ENCODE measurements around the gene THSD7B.
"Not testable (repeated sequence)": the region's sequence is repeated elsewhere in the genome, so short reads cannot be mapped to it uniquely, and the experiment has no call there.

THSD7B gene

GRCh38 chr2:136929531-136929930 lies 164.2 kb downstream of the THSD7B start:
- Histone ChIP-seq H3K9ac (ENCODE audit: low read depth, low read length) (no peak overlapping the region), H3K27me3 (ENCODE audit: control insufficient read depth, insufficient read depth, low read length) (no peaks in the 10 kb centered on the region), H3K4me1 (ENCODE audit: control insufficient read depth, insufficient read depth, low read length) (peaks cover 10% of the 10 kb centered on the region), H3K4me3 (ENCODE audit: low read depth, low read length) (no peak overlapping the region), H3K27ac (ENCODE audit: low read depth, low read length) (no peak overlapping the region), H3K9me3 (ENCODE audit: control insufficient read depth, insufficient read depth, low read length) (no peaks in the 10 kb centered on the region), H3K36me3 (ENCODE audit: control insufficient read depth, insufficient read depth, low read length) (no peaks in the 10 kb centered on the region)

GRCh38 chr2:136932700-136933099 lies 167.4 kb downstream of the THSD7B start:
- Histone ChIP-seq H3K27ac (ENCODE audit: low read depth, low read length) (no peak overlapping the region), H3K4me1 (ENCODE audit: control insufficient read depth, insufficient read depth, low read length) (no peaks in the 10 kb centered on the region), H3K9me3 (ENCODE audit: control insufficient read depth, insufficient read depth, low read length) (no peaks in the 10 kb centered on the region), H3K9ac (ENCODE audit: low read depth, low read length) (no peak overlapping the region), H3K4me3 (ENCODE audit: low read depth, low read length) (no peak overlapping the region), H3K36me3 (ENCODE audit: control insufficient read depth, insufficient read depth, low read length) (no peaks in the 10 kb centered on the region), H3K27me3 (ENCODE audit: control insufficient read depth, insufficient read depth, low read length) (no peaks in the 10 kb centered on the region)

- Histone ChIP-seq H3K9ac (ENCODE audit: low read depth, low read length) (no peak overlapping the region), H3K9me3 (ENCODE audit: control insufficient read depth, insufficient read depth, low read length) (no peaks in the 10 kb centered on the region), H3K4me1 (ENCODE audit: control insufficient read depth, insufficient read depth, low read length) (no peaks in the 10 kb centered on the region), H3K27ac (ENCODE audit: low read depth, low read length) (no peak overlapping the region), H3K36me3 (ENCODE audit: control insufficient read depth, insufficient read depth, low read length) (no peaks in the 10 kb centered on the region), H3K27me3 (ENCODE audit: control insufficient read depth, insufficient read depth, low read length) (no peaks in the 10 kb centered on the region), H3K4me3 (ENCODE audit: low read depth, low read length) (no peak overlapping the region)
Measured at GRCh38 chr2:136935119-136935518, 169.8 kb downstream of the THSD7B start.

GRCh38 chr2:136956050-136956449 lies 190.7 kb downstream of the THSD7B start:
- no peak overlapping the region for H3K27ac ChIP-seq (ENCODE audit: low read depth, low read length)
- H3K36me3 ChIP-seq (ENCODE audit: control insufficient read depth, insufficient read depth, low read length) = no peaks in the 10 kb centered on the region
- H3K4me3 ChIP-seq (ENCODE audit: low read depth, low read length) = no peak overlapping the region
- H3K27me3 ChIP-seq (ENCODE audit: control insufficient read depth, insufficient read depth, low read length) = no peaks in the 10 kb centered on the region
- H3K4me1 ChIP-seq (ENCODE audit: control insufficient read depth, insufficient read depth, low read length) = no peaks in the 10 kb centered on the region
- no peaks in the 10 kb centered on the region for H3K9me3 ChIP-seq (ENCODE audit: control insufficient read depth, insufficient read depth, low read length)
- H3K9ac ChIP-seq (ENCODE audit: low read depth, low read length) = no peak overlapping the region

- Histone ChIP-seq H3K9ac (ENCODE audit: low read depth, low read length) (no peak overlapping the region), H3K4me3 (ENCODE audit: low read depth, low read length) (no peak overlapping the region), H3K27me3 (ENCODE audit: control insufficient read depth, insufficient read depth, low read length) (no peaks in the 10 kb centered on the region), H3K27ac (ENCODE audit: low read depth, low read length) (no peak overlapping the region), H3K4me1 (ENCODE audit: control insufficient read depth, insufficient read depth, low read length) (no peaks in the 10 kb centered on the region), H3K9me3 (ENCODE audit: control insufficient read depth, insufficient read depth, low read length) (no peaks in the 10 kb centered on the region), H3K36me3 (ENCODE audit: control insufficient read depth, insufficient read depth, low read length) (no peaks in the 10 kb centered on the region)
Measured at GRCh38 chr2:136957044-136957443, 191.7 kb downstream of the THSD7B start.

- Histone ChIP-seq H3K27ac (ENCODE audit: low read depth, low read length) (no peak overlapping the region), H3K9ac (ENCODE audit: low read depth, low read length) (no peak overlapping the region)
Measured at GRCh38 chr2:136962105-136962725, 196.9 kb downstream of the THSD7B start.

GRCh38 chr2:136966485-136966884 lies 201.1 kb downstream of the THSD7B start:
- Histone ChIP-seq H3K9ac (ENCODE audit: low read depth, low read length) (no peak overlapping the region), H3K27ac (ENCODE audit: low read depth, low read length) (no peak overlapping the region), H3K36me3 (ENCODE audit: control insufficient read depth, insufficient read depth, low read length) (no peaks in the 10 kb centered on the region), H3K4me1 (ENCODE audit: control insufficient read depth, insufficient read depth, low read length) (no peaks in the 10 kb centered on the region), H3K9me3 (ENCODE audit: control insufficient read depth, insufficient read depth, low read length) (no peaks in the 10 kb centered on the region), H3K4me3 (ENCODE audit: low read depth, low read length) (no peak overlapping the region), H3K27me3 (ENCODE audit: control insufficient read depth, insufficient read depth, low read length) (no peaks in the 10 kb centered on the region)

More at GRCh38 chr2:136962105-136962725, 196.9 kb downstream of the THSD7B start:
- Histone ChIP-seq H3K27me3 (ENCODE audit: control insufficient read depth, insufficient read depth, low read length) (no peaks in the 10 kb centered on the region), H3K4me1 (ENCODE audit: control insufficient read depth, insufficient read depth, low read length) (no peaks in the 10 kb centered on the region), H3K36me3 (ENCODE audit: control insufficient read depth, insufficient read depth, low read length) (no peaks in the 10 kb centered on the region), H3K4me3 (ENCODE audit: low read depth, low read length) (no peak overlapping the region), H3K9me3 (ENCODE audit: control insufficient read depth, insufficient read depth, low read length) (no peaks in the 10 kb centered on the region)

- Histone ChIP-seq H3K4me3 (ENCODE audit: low read depth, low read length) (no peak overlapping the region), H3K9me3 (ENCODE audit: control insufficient read depth, insufficient read depth, low read length) (no peaks in the 10 kb centered on the region), H3K27ac (ENCODE audit: low read depth, low read length) (no peak overlapping the region), H3K36me3 (ENCODE audit: control insufficient read depth, insufficient read depth, low read length) (no peaks in the 10 kb centered on the region), H3K4me1 (ENCODE audit: control insufficient read depth, insufficient read depth, low read length) (no peaks in the 10 kb centered on the region), H3K27me3 (ENCODE audit: control insufficient read depth, insufficient read depth, low read length) (no peaks in the 10 kb centered on the region), H3K9ac (ENCODE audit: low read depth, low read length) (no peak overlapping the region)
Measured at GRCh38 chr2:136980303-136980702, 215.0 kb downstream of the THSD7B start.

GRCh38 chr2:136981689-136982088 lies 216.3 kb downstream of the THSD7B start:
- not testable (repeated sequence) for H3K4me1 ChIP-seq (ENCODE audit: control insufficient read depth, insufficient read depth, low read length); H3K9ac ChIP-seq (ENCODE audit: low read depth, low read length); H3K36me3 ChIP-seq (ENCODE audit: control insufficient read depth, insufficient read depth, low read length); H3K27me3 ChIP-seq (ENCODE audit: control insufficient read depth, insufficient read depth, low read length); H3K4me3 ChIP-seq (ENCODE audit: low read depth, low read length); H3K27ac ChIP-seq (ENCODE audit: low read depth, low read length); H3K9me3 ChIP-seq (ENCODE audit: control insufficient read depth, insufficient read depth, low read length)

- H3K4me3 ChIP-seq (ENCODE audit: low read depth, low read length) = no peak overlapping the region
- H3K4me1 ChIP-seq (ENCODE audit: control insufficient read depth, insufficient read depth, low read length) = no peaks in the 10 kb centered on the region
- H3K27ac ChIP-seq (ENCODE audit: low read depth, low read length) = no peak overlapping the region
- no peaks in the 10 kb centered on the region for H3K27me3 ChIP-seq (ENCODE audit: control insufficient read depth, insufficient read depth, low read length)
- no peaks in the 10 kb centered on the region for H3K36me3 ChIP-seq (ENCODE audit: control insufficient read depth, insufficient read depth, low read length)
- no peak overlapping the region for H3K9ac ChIP-seq (ENCODE audit: low read depth, low read length)
- no peaks in the 10 kb centered on the region for H3K9me3 ChIP-seq (ENCODE audit: control insufficient read depth, insufficient read depth, low read length)
Measured at GRCh38 chr2:136985044-136985443, 219.7 kb downstream of the THSD7B start.

GRCh38 chr2:136986605-136987221 lies 221.4 kb downstream of the THSD7B start:
- H3K36me3 ChIP-seq (ENCODE audit: control insufficient read depth, insufficient read depth, low read length) = no peaks in the 10 kb centered on the region
- no peak overlapping the region for H3K27ac ChIP-seq (ENCODE audit: low read depth, low read length)
- H3K9ac ChIP-seq (ENCODE audit: low read depth, low read length) = no peak overlapping the region
- H3K4me1 ChIP-seq (ENCODE audit: control insufficient read depth, insufficient read depth, low read length) = no peaks in the 10 kb centered on the region
- H3K9me3 ChIP-seq (ENCODE audit: control insufficient read depth, insufficient read depth, low read length) = no peaks in the 10 kb centered on the region
- no peak overlapping the region for H3K4me3 ChIP-seq (ENCODE audit: low read depth, low read length)
- no peaks in the 10 kb centered on the region for H3K27me3 ChIP-seq (ENCODE audit: control insufficient read depth, insufficient read depth, low read length)
